Neural progenitor cell (in vitro differentiated cells): ENCODE data around the gene TCERG1L. TPM values are rescaled to one million over a fixed set of nuclear protein-coding genes. Genes with fewer than 3 reads are reported as not detected.

Experiments used
- DNase-seq: peaks from one replicate; pipeline ENCODE4 v3.0.0-alpha.2; 2016; ENCODE audit warnings: low spot score
- H2AFZ ChIP-seq: fragments of 200-600 bp; sonication (generic); replicated peaks from 2 replicates; pipeline ENCODE4 v1.6.1; 2016; ENCODE audit warnings: antibody characterized with exemption
- H3F3A ChIP-seq: fragments of 200-600 bp; sonication (generic); 2 replicates; pipeline ENCODE4 v1.6.1; 2016; ENCODE audit warnings: antibody characterized with exemption, low read depth
- H3K27ac ChIP-seq: fragments of 200-600 bp; sonication (generic); 2 replicates; pipeline ENCODE4 v1.5.1; 2016; ENCODE audit warnings: mild to moderate bottlenecking
- H3K27me3 ChIP-seq: fragments of 200-600 bp; sonication (generic); 2 replicates; pipeline ENCODE4 v1.6.1; 2016; ENCODE audit warnings: mild to moderate bottlenecking, moderate library complexity
- H3K36me3 ChIP-seq: fragments of 200-600 bp; sonication (generic); 2 replicates; pipeline ENCODE4 v1.5.1; 2016
- H3K4me1 ChIP-seq: fragments of 200-600 bp; sonication (generic); 2 replicates; pipeline ENCODE4 v1.6.1; 2016; ENCODE audit warnings: mixed run types
- H3K4me2 ChIP-seq: fragments of 200-600 bp; sonication (generic); 2 replicates; pipeline ENCODE4 v1.6.1; 2016
- H3K4me3 ChIP-seq: fragments of 200-600 bp; sonication (generic); 2 replicates; pipeline ENCODE4 v1.5.1; 2016
- H3K79me2 ChIP-seq: fragments of 200-600 bp; sonication (generic); 2 replicates; pipeline ENCODE4 v1.6.1; 2016; ENCODE audit warnings: low read depth
- H3K9ac ChIP-seq: fragments of 200-600 bp; sonication (generic); 2 replicates; pipeline ENCODE4 v1.6.1; 2016
- H3K9me3 ChIP-seq: fragments of 200-600 bp; sonication (generic); 2 replicates; pipeline ENCODE4 v1.5.1; 2016; ENCODE audit warnings: low read depth
- H4K20me1 ChIP-seq: fragments of 200-600 bp; sonication (generic); 2 replicates; pipeline ENCODE4 v1.6.1; 2016; ENCODE audit warnings: low read depth
- H3K27ac Mint-ChIP-seq: 3 replicates; pipeline ENCODE4 v1.8.0; 2021; ENCODE audit warnings: mixed read lengths
- H3K27me3 Mint-ChIP-seq: 2 replicates; pipeline ENCODE4 v1.8.0; 2022; ENCODE audit warnings: low read depth, mild to moderate bottlenecking, inconsistent platforms, moderate library complexity, mixed read lengths; ENCODE audit not compliant: insufficient read depth
- H3K36me3 Mint-ChIP-seq: 3 replicates; pipeline ENCODE4 v1.8.0; 2021; ENCODE audit warnings: mixed read lengths
- H3K4me1 Mint-ChIP-seq: 3 replicates; pipeline ENCODE4 v1.8.0; 2021; ENCODE audit warnings: mixed read lengths
- H3K4me3 Mint-ChIP-seq: 3 replicates; pipeline ENCODE4 v1.8.0; 2021; ENCODE audit warnings: mild to moderate bottlenecking, moderate library complexity, mixed read lengths
- H3K9me3 Mint-ChIP-seq: 3 replicates; pipeline ENCODE4 v1.8.0; 2020; ENCODE audit warnings: mixed read lengths
- EZH2 ChIP-seq: fragments of 200-600 bp; sonication (generic); IDR thresholded peaks from 2 replicates; pipeline ENCODE4 v1.6.1; 2017; ENCODE audit warnings: antibody characterized with exemption, mild to moderate bottlenecking, moderate library complexity
- EZH2phosphoT487 ChIP-seq: fragments of 200-600 bp; sonication (generic); IDR thresholded peaks from 2 replicates; pipeline ENCODE4 v1.6.1; 2017; ENCODE audit warnings: antibody characterized with exemption
- total RNA-seq: library from RNA; depleted of rRNA; stranded (reverse); fragments of >200 nt; gene quantifications from 2 replicates; pipeline ENCODE4 v1.2.3, GENCODE V29; 2015; ENCODE audit warnings: low replicate concordance
- TF ChIP-seq, protein P1 (sequence below): fragments of 200-600 bp; sonication (generic); IDR thresholded peaks from 2 replicates; pipeline ENCODE4 v1.5.1; 2017; ENCODE audit warnings: antibody characterized with exemption, mild to moderate bottlenecking

TCERG1L gene
- total RNA-seq, 1 donor from 2014 or later, result 1.8 TPM

DNA sequence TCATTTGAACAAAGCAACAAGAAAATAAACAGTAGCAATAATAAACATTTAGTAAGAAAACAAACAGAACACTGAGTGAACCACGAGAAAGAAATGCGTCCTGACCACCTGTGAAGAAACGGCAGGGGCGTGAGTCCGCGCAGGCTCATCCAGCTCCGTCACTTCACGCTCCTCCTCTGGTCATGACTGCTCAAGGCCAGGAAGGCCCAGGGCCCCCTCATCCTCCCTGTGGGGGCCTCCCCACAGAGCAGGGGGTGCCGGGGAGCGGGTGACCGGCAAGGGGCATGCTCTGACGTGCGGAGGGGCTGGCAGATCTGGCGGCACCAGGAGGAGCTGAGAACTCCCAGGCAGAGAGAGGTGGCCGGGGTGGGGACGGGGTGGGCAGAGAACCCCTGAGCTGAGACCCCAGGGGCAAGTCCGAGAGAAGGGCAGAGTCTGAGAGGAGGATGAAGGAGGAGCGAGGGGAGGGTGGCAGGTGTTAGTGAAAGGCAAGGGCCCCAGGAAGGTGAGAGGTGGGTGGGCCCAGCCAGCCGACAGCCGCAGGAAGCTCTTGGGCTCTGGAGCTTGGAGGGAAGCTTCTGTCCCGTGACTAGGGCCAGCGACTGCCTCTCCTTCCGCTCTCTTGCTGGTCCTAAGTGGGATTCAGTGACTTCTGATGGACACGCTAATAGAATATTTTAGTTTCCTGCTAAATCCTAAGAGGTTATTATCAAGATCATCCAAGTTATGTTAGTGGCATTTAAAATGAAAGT is 223.9 kb downstream of the TCERG1L start:
- Mint-ChIP-seq H3K4me3 (no peak overlapping the region), H3K27me3 (peaks cover 4% of the 10 kb centered on the region), H3K36me3 (no peaks in the 10 kb centered on the region), H3K27ac (no peak overlapping the region), H3K9me3 (peaks cover 6% of the 10 kb centered on the region), H3K4me1 (no peaks in the 10 kb centered on the region)
- Histone ChIP-seq H3K9ac (no peak overlapping the region), H3K27me3 (no peaks in the 10 kb centered on the region), H3F3A (no peaks in the 10 kb centered on the region), H3K9me3 (no peaks in the 10 kb centered on the region), H2AFZ (no peak overlapping the region), H3K4me3 (no peak overlapping the region), H3K36me3 (no peaks in the 10 kb centered on the region), H3K4me1 (no peaks in the 10 kb centered on the region), H3K79me2 (no peaks in the 10 kb centered on the region), H3K4me2 (no peak overlapping the region), H3K27ac (no peak overlapping the region), H4K20me1 (no peaks in the 10 kb centered on the region)
- TF ChIP-seq EZH2, result no peak
- no peak for DNase-seq

DNA sequence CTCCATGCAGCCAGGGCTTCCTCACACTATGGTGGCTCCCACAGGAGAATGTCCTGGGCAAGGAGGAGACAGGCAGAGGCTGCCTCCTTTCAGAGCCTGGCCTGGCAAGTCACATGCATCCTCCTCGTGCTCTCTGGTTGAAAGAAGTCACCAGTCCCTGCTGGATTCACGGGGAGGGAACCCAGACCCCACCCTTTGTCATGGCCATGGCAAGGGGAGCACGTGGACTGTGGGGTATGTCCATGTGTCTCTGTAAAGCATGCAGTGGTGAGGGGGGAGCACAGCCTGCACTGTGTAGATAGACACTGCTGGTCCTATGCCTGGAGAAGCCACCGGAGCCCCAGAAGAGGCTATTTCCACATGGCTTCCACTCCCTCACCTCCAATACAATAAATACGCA is 225.0 kb downstream of the TCERG1L start:
- TF ChIP-seq EZH2 (no peak), EZH2phosphoT487 (no peak)
- TF ChIP-seq, protein P1, sequence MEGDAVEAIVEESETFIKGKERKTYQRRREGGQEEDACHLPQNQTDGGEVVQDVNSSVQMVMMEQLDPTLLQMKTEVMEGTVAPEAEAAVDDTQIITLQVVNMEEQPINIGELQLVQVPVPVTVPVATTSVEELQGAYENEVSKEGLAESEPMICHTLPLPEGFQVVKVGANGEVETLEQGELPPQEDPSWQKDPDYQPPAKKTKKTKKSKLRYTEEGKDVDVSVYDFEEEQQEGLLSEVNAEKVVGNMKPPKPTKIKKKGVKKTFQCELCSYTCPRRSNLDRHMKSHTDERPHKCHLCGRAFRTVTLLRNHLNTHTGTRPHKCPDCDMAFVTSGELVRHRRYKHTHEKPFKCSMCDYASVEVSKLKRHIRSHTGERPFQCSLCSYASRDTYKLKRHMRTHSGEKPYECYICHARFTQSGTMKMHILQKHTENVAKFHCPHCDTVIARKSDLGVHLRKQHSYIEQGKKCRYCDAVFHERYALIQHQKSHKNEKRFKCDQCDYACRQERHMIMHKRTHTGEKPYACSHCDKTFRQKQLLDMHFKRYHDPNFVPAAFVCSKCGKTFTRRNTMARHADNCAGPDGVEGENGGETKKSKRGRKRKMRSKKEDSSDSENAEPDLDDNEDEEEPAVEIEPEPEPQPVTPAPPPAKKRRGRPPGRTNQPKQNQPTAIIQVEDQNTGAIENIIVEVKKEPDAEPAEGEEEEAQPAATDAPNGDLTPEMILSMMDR, result no peak
- Histone ChIP-seq H3K4me2 (no peak overlapping the region), H3F3A (no peaks in the 10 kb centered on the region), H3K27me3 (no peaks in the 10 kb centered on the region), H3K36me3 (no peaks in the 10 kb centered on the region), H4K20me1 (no peaks in the 10 kb centered on the region), H3K9me3 (no peaks in the 10 kb centered on the region), H3K27ac (no peak overlapping the region), H3K79me2 (no peaks in the 10 kb centered on the region), H3K4me1 (no peaks in the 10 kb centered on the region), H3K9ac (no peak overlapping the region), H3K4me3 (no peak overlapping the region), H2AFZ (no peak overlapping the region)
- Mint-ChIP-seq H3K9me3 (peaks cover 6% of the 10 kb centered on the region), H3K36me3 (no peaks in the 10 kb centered on the region), H3K4me3 (no peak overlapping the region), H3K4me1 (no peaks in the 10 kb centered on the region), H3K27me3 (peaks cover 4% of the 10 kb centered on the region), H3K27ac (no peak overlapping the region)
- no peak for DNase-seq

DNA sequence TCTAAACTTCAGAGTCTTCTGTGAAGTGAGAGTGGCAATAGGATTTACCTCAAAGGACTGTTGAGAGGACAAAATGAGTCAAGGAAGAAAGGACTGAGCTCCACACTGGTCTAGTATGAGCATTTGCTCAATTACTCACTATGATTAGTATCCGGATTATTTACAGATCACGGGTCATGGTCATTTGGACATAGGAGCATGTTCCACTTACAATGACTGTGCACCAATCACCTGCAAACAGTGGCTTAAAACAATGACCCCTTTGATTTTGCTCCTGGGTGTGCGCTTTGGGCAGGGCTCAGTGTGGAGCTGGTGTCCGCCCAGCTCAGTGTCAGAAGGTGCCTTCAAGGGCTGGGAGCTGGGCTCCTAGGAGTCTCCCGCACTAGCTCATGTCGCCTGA is 225.4 kb downstream of the TCERG1L start:
- H3K4me3 Mint-ChIP-seq, result no peak overlapping the region
- Histone ChIP-seq H3F3A (no peaks in the 10 kb centered on the region), H3K9ac (no peak overlapping the region), H3K27me3 (no peaks in the 10 kb centered on the region), H3K27ac (no peak overlapping the region), H4K20me1 (no peaks in the 10 kb centered on the region), H3K4me3 (no peak overlapping the region), H3K4me2 (no peak overlapping the region), H3K36me3 (no peaks in the 10 kb centered on the region), H2AFZ (no peak overlapping the region), H3K79me2 (no peaks in the 10 kb centered on the region), H3K4me1 (no peaks in the 10 kb centered on the region), H3K9me3 (no peaks in the 10 kb centered on the region)
- peaks cover 4% of the 10 kb centered on the region for H3K27me3 Mint-ChIP-seq
- H3K27ac Mint-ChIP-seq, result no peak overlapping the region
- H3K36me3 Mint-ChIP-seq, result no peaks in the 10 kb centered on the region
- H3K4me1 Mint-ChIP-seq, result no peaks in the 10 kb centered on the region
- peaks cover 6% of the 10 kb centered on the region for H3K9me3 Mint-ChIP-seq
- no peak for DNase-seq
- TF ChIP-seq, protein P1, result no peak
- TF ChIP-seq EZH2, result no peak
- TF ChIP-seq EZH2phosphoT487, result no peak

DNA sequence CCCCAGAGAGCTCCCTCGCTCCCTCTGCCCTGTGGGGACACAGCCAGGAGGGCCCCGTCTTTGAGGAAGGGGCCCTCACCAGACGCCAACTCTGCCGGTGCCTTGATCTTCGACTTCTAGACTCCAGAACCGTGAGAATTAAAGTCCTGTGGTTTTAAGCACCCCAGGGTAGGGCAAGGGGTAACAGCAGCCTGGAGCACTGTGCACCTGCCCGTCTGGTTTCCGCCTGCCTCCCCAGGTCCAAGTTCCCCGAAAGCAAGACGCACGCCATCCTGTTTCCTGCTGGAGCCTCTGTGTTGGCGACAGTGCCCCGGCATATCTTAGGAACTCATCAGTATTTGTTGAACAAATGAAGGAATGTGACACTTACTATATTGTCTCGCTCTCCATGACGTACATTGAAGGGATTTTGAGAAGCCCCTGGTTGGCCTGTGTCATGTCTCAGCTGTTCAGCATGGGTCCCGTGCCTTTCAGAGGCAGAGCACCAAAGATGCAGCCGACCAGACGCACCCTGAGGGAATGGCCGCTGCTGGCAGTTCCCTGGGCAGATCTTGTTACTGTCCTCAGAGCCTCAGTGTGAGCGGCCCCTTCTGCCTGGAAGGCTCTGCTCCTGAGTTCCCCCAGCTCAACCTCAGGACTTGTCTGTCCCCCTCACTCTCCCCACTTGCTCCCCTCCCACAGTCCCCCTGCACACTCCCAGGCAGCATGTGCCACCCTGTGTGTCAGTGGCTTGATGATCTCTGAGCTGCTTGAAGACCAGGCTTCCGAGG is 226.2 kb downstream of the TCERG1L start:
- DNase-seq, result no peak
- H4K20me1 ChIP-seq, result no peaks in the 10 kb centered on the region
- no peak overlapping the region for H3K4me2 ChIP-seq
- Mint-ChIP-seq H3K36me3 (no peaks in the 10 kb centered on the region), H3K27me3 (peaks cover under 1% of the 10 kb centered on the region), H3K4me1 (no peaks in the 10 kb centered on the region), H3K9me3 (peaks cover 3% of the 10 kb centered on the region), H3K27ac (no peak overlapping the region), H3K4me3 (no peak overlapping the region)
- no peak overlapping the region for H2AFZ ChIP-seq
- H3K27me3 ChIP-seq, result no peaks in the 10 kb centered on the region
- H3K9ac ChIP-seq, result no peak overlapping the region
- no peaks in the 10 kb centered on the region for H3K4me1 ChIP-seq
- no peaks in the 10 kb centered on the region for H3F3A ChIP-seq
- H3K9me3 ChIP-seq, result no peaks in the 10 kb centered on the region
- H3K79me2 ChIP-seq, result no peaks in the 10 kb centered on the region
- H3K36me3 ChIP-seq, result no peaks in the 10 kb centered on the region
- TF ChIP-seq, protein P1, result no peak
- TF ChIP-seq EZH2phosphoT487 (no peak), EZH2 (no peak)
- no peak overlapping the region for H3K27ac ChIP-seq
- H3K4me3 ChIP-seq, result no peak overlapping the region
